Psoas muscle (tissue), 8 donors: ENCODE data around the gene GNG5. TPM values are rescaled to one million over a fixed set of nuclear protein-coding genes. Genes with fewer than 3 reads are reported as not detected.

ENCODE experiments used
- ATAC-seq, 4 donors: fragments of 200-7000 bp; cut with Tn5 transposase; one replicate each; pipeline ENCODE4 v1.9.1; 2020; ENCODE audit warnings: moderate library complexity in 3 of 4, mild to moderate bottlenecking in 2 of 4
- DNase-seq, 2 donors: peaks; one replicate each; pipeline ENCODE4 v3.0.0-alpha.2; 2020
- H3K27ac ChIP-seq: fragments of 200-600 bp; one replicate; pipeline ENCODE4 v1.8.0; 2022
- H3K27me3 ChIP-seq, 3 donors: fragments of 200-600 bp in 1 of 3; one replicate each; pipeline versions ENCODE4 v1.6.1 to v1.8.0; 2013 to 2022; ENCODE audit warnings: low read length in 2 of 3, mild to moderate bottlenecking in 2 of 3, moderate library complexity in 1 of 3; ENCODE audit not compliant: insufficient read depth in 3 of 3
- H3K36me3 ChIP-seq, 2 donors: fragments of 200-600 bp in 1 of 2; one replicate each; pipeline versions ENCODE4 v1.6.1 to v1.8.0; 2013 to 2022; ENCODE audit warnings: low read depth in 1 of 2, mild to moderate bottlenecking in 1 of 2, moderate library complexity in 1 of 2; ENCODE audit not compliant: insufficient read depth in 1 of 2
- H3K4me1 ChIP-seq: fragments of 200-600 bp; one replicate; pipeline ENCODE4 v1.8.0; 2022
- H3K4me3 ChIP-seq: fragments of 200-600 bp; one replicate; pipeline ENCODE4 v1.8.0; 2022; ENCODE audit warnings: mild to moderate bottlenecking
- H3K9me3 ChIP-seq: fragments of 200-600 bp; one replicate; pipeline ENCODE4 v1.8.0; 2022
- WGBS, 3 donors: extraction: QIAGEN DNeasy Blood & Tissue Kit; methylation state at CpG; one replicate each; pipeline versions ENCODE4 v1.1.6 to v1.1.7; 2013; 5-methylcytosine and 5-hydroxymethylcytosine counted together
- intact Hi-C, 2 donors: fragments of 100-400 bp; cut with DNase I; formaldehyde crosslinking; loops; one replicate each; pipeline versions ENCODE4 v1.11.0 to v1.14.2; 2022
- polyA plus RNA-seq, 3 donors: library from polyadenylated mRNA; stranded (reverse); fragments of 200-250 nt; gene quantifications; one replicate each; pipeline ENCODE4 v1.2.3, GENCODE V29; 2013
- total RNA-seq, 4 donors: library from RNA; stranded (reverse); fragmentation: NEBNext Ultra II Directional in 2 of 4; extraction: Animal tissue kit (Norgen Biotek cat#: 25700) in 2 of 4; gene quantifications; one replicate each; pipeline versions ENCODE4 v1.2.1 to v1.2.4, GENCODE V29; 2021 to 2023
- TF ChIP-seq, protein P1 (sequence below): fragments of 200-600 bp; IDR thresholded peaks from one replicate; pipeline ENCODE4 v1.8.0; 2022; ENCODE audit warnings: antibody characterized with exemption
- donor health status: healthy with polysubstance abuse.
- donor health status: DM: no; HTN: no; CAD: no; lungs with moderate emphysema.
- donor health status: Bipolar disorder and iron deficiency.
- donor health status: healthy.
- donor health status: DM: yes; HTN: yes; CAD: no.
- donor health status: DM: no; HTN: no; CAD: no.
- donor health status: DM: no; HTN: no; CAD: no.
- donor health status: DM: yes; HTN: yes; CAD: no.

Gene GNG5
- total and polyA plus RNA-seq, 7 donors = 112 to 313 (median 163) TPM

DNA sequence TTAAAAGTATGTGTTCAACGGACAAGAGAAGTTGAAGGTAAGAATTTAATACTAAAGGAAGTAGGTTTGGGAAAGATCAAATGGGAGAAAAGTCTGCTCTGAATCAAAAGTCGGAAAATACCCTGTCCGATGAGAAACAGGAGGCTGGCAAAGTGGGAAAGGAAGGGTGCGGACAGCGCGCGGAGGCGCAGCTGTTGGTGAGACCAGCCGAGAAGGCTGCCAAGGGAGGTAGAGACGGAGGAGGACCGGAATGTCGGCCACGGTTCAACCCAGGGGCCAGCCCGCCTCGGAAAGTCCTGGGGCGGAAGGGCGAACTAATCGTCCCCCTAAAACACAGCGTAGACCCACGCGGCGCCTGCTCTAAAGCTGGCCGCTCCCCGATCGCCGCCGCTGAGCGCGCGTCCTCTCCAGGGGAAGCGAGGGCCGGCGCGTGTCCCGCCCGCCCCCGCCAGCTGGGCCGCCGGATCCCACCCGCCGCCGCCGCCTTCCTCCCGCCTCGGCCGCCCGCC is 834 bp downstream of the GNG5 start:
- peak; percentile 72 to 78 (median 75) for ATAC-seq
- intact Hi-C loops = loop anchor here (2.0 to 10.0 kb wide), 7 partner anchors 27 to 759 kb away; partner anchors contain the start of genes CTBS (in 2 of the 2), RPF1 (in 1 of the 2) and SAMD13 (in 1 of the 2)
- peak overlapping the region; percentile 76 for H3K4me3 ChIP-seq
- H3K27ac ChIP-seq = peak overlapping the region; percentile 97
- H3K4me1 ChIP-seq = peaks cover 42% of the 10 kb centered on the region
- 0 to 1% (median 0%) methylated on average over 36 to 47 of the region's 47 CpGs for WGBS, 3 donors
- TF ChIP-seq, protein P1, sequence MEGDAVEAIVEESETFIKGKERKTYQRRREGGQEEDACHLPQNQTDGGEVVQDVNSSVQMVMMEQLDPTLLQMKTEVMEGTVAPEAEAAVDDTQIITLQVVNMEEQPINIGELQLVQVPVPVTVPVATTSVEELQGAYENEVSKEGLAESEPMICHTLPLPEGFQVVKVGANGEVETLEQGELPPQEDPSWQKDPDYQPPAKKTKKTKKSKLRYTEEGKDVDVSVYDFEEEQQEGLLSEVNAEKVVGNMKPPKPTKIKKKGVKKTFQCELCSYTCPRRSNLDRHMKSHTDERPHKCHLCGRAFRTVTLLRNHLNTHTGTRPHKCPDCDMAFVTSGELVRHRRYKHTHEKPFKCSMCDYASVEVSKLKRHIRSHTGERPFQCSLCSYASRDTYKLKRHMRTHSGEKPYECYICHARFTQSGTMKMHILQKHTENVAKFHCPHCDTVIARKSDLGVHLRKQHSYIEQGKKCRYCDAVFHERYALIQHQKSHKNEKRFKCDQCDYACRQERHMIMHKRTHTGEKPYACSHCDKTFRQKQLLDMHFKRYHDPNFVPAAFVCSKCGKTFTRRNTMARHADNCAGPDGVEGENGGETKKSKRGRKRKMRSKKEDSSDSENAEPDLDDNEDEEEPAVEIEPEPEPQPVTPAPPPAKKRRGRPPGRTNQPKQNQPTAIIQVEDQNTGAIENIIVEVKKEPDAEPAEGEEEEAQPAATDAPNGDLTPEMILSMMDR = no peak
- peaks cover 4 to 11% of the 10 kb centered on the region in 2 donors for H3K36me3 ChIP-seq
- DNase-seq = peak in 1 of 2 donors; percentile 85
- H3K27me3 ChIP-seq = no peaks in the 10 kb centered on the region
- peaks cover 11% of the 10 kb centered on the region for H3K9me3 ChIP-seq

DNA sequence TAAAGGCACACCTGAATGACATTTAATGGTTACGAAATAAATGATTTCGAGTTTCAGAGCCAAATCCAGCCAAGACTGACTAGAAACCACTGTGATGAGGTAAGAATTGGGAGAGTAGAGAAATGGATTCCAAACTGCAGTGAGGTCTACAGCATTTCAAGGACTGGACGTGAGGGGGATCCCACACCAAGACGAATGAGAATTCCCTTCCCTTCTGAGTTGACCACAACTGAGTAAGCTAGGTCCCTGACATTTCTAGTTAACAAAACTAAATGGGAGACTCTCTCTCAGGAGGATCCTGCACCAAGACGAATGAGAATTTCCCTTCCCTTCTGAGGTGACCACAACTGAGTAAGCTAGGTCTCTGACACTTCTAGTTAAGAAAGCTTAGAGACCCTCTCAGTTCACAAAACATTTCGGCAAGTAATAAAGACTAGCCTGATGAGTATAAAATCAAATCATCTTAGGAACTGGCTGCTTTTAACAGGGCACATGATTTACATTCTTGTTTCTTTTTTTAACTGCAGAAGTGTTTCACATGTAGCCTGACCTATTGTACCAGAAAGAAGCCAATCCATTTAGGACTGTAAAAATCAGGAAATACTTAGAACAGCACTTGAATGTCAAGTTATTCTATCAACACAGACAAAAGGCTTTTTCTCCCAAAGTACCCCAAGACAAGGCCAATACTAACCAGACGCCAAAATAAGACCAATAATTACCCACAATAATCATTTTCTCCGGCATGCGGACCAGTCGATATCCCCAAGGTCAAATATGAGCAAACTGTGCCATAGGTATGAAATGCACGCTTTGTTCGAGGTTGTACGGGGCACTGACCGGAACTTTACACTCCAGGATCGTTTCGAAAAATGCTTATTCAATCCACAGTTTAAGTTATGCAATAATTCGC is 1.5 kb downstream of the GNG5 start:
- Histone ChIP-seq H3K9me3 (peaks cover 11% of the 10 kb centered on the region), H3K27ac (peak overlapping the region; percentile 97), H3K36me3 (peaks cover 7 to 18% of the 10 kb centered on the region in 2 donors), H3K27me3 (no peaks in the 10 kb centered on the region), H3K4me1 (peaks cover 46% of the 10 kb centered on the region), H3K4me3 (peak overlapping the region; percentile 76)
- 5 to 9% (median 5%) methylated on average over 17 of the region's 17 CpGs for WGBS, 3 donors
- TF ChIP-seq, protein P1 = no peak
- intact Hi-C loops = loop anchor here (2.0 to 10.0 kb wide), 6 partner anchors 67 to 760 kb away; partner anchors contain the start of genes CTBS (in 2 of the 2) and SAMD13 (in 1 of the 2)
- DNase-seq (no peak), ATAC-seq (no peak)

DNA sequence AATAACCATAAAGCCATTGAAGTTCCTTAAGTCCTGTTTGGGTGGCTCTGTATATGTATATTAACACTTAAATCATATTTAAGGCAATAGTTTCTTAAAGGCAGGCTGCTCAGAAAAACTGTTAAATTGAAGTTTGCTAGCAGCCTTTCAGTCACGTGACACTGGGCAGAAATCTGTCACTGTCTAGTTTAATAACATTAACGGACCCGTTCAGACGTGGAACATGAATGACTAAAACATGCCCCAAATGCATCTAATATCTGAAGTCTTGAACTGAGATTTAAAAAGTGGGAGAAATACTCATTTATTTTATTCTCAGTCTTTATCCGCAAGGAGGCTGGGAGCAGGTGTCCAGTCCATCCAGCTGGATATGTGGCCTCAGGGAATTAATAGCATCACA is 3.5 kb downstream of the GNG5 start:
- Histone ChIP-seq H3K4me1 (peaks cover 46% of the 10 kb centered on the region), H3K27me3 (no peaks in the 10 kb centered on the region), H3K4me3 (no peak overlapping the region), H3K27ac (no peak overlapping the region), H3K9me3 (no peaks in the 10 kb centered on the region), H3K36me3 (peaks cover 9 to 36% of the 10 kb centered on the region in 2 donors)
- intact Hi-C loops = loop anchor here in 1 of 2 donors (10.0 kb wide), 2 partner anchors 102 to 762 kb away; no protein-coding TSS in a partner anchor
- DNase-seq = no peak
- WGBS, 3 donors = 37 to 52% (median 38%) methylated on average over 5 of the region's 5 CpGs
- no peak for ATAC-seq
- TF ChIP-seq, protein P1 = no peak

DNA sequence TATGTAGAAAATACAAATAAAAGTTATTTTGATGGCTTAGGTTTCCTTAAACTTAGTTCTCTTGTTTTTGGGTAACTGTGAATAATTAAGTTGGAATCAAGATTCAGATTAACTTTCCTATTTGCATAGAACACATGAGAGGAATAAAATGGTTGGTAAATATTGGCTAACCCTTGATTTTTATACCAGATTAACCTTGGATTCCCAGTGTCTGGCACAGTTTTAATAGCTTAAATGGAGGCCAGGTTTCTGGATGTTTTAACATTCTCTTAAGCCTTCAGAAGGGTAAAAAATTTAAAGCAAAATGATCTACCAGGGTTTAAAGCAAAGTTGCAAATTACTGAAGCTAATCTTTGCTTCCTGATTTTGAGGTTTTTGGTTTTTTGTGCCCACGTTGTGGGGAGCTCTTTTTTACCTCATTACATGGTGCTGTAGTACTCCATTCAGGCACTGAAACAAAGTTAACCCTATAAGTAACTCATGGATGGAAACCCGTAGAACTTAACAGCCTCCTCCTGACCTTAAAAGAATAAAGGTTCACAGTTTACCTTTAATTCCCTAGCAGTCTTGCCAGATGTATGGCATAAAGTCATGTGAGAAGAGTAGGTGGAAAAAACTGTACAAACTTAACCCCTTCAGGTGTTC is 8.6 kb downstream of the GNG5 start:
- H3K27me3 ChIP-seq = no peaks in the 10 kb centered on the region
- no peak overlapping the region for H3K4me3 ChIP-seq
- ATAC-seq (no peak), DNase-seq (no peak)
- intact Hi-C loops = no loop called here
- TF ChIP-seq, protein P1 = no peak
- no peak overlapping the region for H3K27ac ChIP-seq
- 42 to 56% (median 45%) methylated on average over 2 of the region's 2 CpGs for WGBS, 3 donors
- peaks cover 7 to 87% of the 10 kb centered on the region in 2 donors for H3K36me3 ChIP-seq
- no peaks in the 10 kb centered on the region for H3K9me3 ChIP-seq
- H3K4me1 ChIP-seq = peaks cover 20% of the 10 kb centered on the region
